CD4-positive, alpha-beta T cell treated with Interleukin-17A for 1 hour (primary cell): ENCODE data around the gene VWA1.
"Not testable (repeated sequence)": the region's sequence is repeated elsewhere in the genome, so short reads cannot be mapped to it uniquely, and the experiment has no call there.

Experiments used
- DNase-seq: peaks from one replicate; pipeline ENCODE4 v3.0.0-alpha.2; 2020

Gene VWA1, protein sequence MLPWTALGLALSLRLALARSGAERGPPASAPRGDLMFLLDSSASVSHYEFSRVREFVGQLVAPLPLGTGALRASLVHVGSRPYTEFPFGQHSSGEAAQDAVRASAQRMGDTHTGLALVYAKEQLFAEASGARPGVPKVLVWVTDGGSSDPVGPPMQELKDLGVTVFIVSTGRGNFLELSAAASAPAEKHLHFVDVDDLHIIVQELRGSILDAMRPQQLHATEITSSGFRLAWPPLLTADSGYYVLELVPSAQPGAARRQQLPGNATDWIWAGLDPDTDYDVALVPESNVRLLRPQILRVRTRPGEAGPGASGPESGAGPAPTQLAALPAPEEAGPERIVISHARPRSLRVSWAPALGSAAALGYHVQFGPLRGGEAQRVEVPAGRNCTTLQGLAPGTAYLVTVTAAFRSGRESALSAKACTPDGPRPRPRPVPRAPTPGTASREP

DNA sequence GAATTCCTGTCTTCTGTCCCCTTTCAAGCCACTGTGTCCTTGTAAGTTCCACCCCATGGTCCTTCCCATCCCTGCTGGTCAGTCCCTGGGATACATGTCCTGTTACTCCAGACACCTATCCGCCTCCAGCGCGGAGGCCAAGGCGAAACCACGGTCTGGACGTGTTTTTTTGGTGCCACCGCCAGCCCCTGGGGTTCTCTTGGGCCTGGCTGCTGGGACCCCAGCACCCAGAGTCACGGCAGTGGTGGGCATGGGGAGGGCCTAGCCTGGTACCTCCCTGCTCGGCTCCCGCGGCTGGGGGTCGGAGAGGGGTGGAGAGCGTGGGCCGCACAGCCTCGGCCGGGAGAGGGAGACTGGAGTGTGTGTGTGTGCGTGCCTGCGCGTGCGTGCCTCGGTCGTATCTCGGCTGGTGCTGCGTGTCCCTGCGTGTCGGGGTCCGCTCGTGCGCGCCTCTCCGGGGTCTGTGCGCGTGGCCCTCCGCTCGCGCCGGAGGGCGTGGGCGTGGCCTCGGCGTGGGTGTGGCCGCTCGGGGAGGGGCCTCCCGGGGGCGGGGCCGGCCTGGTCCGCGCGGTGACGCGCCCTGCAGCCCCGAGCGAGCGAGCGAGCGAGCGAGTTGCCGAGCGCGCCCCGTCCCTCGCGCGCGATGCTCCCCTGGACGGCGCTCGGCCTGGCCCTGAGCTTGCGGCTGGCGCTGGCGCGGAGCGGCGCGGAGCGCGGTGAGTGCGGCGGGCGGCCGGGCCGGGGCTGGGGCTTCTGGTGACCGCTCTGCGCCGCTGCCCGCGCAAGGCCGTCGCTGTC, at the start of gene VWA1:
TSS of gene VWA1 (plus strand) at position 585 of the 798 bp plus-strand sequence. CDS start at position 644, 59 bp downstream.
- peak; percentile 63 for DNase-seq

DNA sequence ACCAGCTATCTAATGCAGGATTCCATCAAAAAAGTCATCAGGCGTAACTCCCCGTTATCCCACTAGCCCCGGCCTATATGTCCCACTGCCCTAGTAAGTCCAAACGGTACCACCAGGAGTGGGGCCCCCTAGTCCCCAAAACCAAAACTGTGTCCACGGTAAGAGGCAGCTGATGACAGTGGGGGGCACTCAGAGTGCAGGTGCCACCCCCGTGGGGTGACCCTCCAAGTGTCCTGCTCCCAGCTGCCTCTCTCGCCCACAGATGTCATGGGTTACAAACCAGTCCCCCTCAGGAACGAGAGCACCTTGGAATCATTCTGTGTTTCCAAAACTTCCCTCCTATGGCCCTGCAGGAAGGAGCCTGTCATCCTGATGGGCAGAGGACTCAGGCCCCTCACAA, 49.6 kb upstream of the VWA1 start:
- DNase-seq = no peak

DNA sequence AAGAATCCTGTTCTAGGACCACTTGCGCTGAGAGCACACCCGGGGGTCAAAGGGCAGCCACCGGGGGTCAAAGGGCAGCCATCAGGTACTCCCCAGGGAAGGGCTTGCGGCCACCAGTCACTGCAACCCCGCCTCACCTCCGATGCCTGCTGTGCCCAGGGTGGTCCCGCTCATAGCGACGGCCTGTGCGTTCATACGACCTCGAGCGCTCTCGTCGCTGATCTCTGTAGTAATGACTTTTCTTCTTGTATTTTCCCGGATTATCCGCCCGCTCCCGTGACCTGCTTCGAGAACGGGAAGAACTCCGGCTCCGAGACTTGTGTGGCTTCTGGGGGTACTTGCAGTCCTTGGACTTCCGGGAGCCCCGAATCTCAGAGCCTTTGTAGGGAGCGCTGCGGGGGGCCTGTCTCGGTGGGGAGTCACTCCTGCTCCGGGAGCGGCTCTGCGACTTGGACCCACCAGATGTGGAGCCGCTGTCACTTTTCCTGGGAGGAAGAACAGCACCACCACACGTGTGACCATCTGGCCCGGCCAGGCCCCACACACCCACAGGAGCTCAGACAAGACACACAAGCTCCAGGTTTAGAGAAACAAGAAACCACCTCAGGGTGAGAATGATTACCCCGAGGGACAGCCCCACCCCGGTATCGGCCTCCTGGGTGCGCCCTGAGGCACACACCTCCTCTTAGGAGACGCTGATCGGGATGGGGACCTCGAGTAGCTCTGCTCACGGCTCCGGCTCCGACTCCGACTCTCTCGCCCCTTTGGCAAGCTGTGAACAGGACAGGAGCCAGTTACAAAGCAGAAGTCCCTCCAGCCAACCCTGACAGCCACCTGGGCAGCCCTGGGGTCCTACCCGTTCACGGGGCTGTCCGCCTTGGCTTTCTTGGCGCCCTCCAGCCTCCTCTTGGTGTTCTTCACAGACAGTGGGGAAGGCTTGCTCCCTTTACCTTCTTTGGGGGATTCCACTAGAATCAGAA, 48.1 kb upstream of the VWA1 start:
- no peak for DNase-seq

- DNase-seq = no peak
Observed at GRCh38 chr1:1388078-1388472, 47.4 kb upstream of the VWA1 start.

DNA sequence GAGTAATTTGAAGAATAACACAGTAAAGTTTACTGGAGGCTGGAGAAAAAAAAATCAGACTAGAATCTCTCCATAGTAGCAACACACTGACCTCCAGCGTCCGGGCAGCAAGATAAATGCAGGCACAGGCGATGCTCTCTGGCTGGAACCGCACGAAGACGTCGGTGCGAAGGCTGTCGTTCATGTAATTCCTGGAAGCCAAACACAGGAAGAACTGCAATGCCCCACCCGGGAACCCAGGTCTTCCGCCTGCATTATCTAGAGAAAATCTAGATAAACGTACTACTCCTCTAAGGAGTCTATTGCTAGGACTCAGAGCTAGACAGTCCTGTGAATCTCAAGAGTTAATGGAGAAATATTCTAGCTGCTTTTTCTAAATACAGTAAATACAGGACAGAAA, 44.8 kb upstream of the VWA1 start:
- no peak for DNase-seq

DNA sequence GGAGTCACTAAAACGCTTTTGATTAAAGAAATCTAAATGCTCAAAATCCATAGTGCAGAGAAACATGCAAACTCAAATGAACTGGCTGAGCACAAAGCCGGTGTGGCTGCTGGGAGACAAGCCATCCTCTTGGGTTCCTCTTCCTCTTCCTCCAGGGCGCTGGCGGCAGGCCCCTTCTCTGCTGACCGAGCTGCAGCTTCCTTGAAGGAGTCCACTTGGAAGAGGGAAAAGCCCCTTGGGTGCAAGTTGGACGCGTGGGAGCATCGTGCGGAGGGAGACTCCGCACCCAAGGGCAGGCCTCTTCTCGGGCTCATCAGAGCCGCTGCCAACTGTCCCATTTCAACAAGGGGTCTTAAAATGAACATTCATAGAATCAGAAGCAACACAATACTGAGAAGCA, 44.3 kb upstream of the VWA1 start:
- no peak for DNase-seq

GRCh38 chr1:1393014-1393413, 42.5 kb upstream of the VWA1 start:
- no peak for DNase-seq

GRCh38 chr1:1393428-1393827, 42.1 kb upstream of the VWA1 start:
- DNase-seq = no peak

DNA sequence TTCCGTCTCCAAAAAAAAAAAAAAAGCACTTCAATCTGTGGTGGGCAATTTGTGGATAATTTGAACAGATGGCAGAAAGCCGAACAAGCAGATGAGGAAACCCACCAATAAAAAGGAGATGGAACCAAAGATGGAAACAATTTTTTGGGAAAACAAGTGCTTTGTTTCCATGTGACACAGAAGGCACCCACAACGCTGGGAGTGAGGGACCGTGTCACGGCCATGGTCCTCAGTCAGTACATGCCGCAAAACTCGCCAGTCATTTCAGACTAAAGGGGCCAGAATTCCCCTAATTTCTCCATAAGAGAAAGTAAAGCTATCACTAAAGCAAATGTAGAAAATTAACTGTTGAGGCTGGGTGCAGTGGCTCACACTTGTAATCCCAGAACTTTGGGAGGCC, 41.4 kb upstream of the VWA1 start:
- DNase-seq = no peak

DNA sequence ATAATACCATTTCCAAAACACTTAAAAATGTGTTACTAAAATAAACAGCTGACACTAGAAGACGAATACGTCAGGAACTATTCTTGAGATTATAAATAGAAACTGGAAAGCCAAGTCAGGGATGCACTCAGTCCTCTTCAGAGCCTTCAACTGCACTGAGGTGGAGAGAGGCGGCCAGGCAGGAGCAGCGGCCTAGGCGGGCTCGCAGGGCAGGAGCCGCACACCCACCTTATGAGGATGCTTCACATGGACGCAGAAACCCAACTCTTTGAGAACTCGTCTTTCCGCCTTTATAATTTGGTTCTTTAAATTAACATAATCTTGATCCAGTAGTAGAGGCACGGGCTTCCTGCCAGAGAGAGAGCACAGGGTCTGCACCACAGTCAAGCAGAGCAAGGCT, 40.3 kb upstream of the VWA1 start:
- DNase-seq = no peak

DNA sequence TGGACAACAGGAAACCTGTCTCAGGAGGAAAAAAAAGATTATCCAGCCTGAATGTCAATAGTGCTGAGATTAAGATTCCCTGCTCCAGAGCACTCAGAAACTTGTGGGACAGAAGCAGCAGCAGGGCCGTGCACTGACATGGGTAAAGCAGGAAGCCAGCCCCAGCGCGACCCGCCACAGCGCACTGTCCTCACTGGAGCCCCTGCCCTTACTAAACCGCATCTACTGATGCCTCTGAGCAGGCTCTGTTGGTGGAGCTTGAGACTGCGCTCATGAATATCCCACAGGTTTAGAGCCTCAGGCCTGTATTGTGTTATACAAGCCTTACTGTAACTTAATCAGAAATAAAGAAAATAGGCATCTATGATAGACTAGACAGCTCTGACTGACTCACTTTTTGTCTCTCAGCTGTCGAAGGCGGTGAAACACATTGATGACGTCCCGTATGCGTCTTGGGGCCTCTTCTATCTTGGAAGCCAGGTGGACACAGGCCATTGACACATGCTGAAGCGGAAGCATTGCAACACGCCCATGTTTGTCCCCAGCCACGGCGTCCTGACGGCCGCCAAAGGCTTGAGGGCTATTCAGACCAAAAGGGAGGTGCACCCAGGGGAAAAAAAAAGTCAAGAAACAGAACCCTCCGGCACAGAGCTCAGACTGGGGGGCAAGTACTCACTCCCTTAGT, 37.5 kb upstream of the VWA1 start:
- no peak for DNase-seq

- DNase-seq = no peak
Observed at GRCh38 chr1:1398677-1399186, 36.8 kb upstream of the VWA1 start.

DNA sequence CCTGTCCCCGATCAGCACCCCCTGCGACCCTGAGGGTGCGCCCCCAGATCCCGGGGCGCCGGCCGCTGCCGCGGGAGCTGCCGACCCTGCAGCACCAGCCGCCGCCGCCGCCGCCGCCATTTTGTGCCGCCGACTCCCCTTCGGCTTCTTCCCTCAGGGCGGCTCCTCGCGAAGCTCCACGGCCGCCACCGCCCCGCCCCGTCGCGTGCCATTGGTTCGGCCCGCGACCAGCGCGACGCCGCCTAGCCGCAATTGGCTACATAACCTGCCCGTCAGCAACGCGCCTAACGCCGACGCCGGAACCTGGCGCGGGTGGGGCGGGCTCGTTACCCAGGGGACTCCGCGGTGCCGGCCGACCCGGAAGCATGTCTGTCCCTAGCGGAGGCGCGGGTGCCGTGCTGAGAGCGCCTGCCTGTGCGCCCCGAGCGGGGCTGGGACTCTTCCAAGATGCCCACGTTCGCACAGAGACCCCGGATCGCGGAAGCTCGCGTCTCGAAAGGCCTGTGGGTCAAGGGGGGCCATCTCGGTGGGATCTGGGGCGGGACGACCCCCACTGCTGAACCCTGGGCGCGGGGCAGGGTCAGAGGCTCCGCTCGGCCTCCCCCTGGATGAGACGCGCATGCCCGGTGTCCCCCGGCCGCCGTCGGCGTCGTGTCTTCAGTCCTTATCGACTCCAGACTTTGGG, 36.2 kb upstream of the VWA1 start, which contains the start of gene CCNL2:
TSS of gene CCNL2 (minus strand) at position 149 of the 685 bp plus-strand sequence. CDS start at position 120, 29 bp downstream.
- DNase-seq = peak; percentile 99

DNA sequence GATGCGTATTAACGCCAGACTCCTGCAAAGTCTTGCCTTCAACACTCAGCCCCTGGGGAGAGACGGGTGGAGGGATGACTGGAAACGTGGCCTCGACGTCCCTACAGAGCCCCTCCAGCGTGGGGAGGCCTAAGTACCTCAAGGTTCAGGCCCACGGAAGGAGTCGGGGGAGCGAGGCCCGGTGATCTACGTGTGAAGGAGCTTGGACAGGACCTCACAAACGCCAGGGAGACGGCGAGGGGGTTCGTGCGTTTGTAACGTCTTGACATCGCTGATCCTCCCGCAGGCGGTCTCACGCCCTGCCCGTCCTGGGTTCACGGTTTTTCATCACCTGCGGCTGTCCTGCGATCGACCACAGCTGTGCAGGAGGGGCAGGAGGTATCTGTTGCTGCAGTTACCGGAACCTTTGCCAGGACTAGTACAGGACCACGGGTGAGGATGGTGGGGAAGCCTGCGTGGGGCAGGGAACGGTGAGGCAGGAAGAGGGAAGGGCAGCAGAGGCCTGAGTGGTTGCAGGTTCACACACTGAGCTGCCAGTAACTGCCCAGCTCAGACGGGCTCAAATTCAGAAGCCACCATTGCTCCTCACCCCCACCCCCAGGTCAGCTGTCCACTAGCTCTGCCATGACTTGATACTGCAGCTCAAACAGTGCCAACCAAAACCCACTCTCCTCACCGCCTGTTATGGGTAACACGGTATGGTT, 35.5 kb upstream of the VWA1 start:
- DNase-seq = no peak

DNA sequence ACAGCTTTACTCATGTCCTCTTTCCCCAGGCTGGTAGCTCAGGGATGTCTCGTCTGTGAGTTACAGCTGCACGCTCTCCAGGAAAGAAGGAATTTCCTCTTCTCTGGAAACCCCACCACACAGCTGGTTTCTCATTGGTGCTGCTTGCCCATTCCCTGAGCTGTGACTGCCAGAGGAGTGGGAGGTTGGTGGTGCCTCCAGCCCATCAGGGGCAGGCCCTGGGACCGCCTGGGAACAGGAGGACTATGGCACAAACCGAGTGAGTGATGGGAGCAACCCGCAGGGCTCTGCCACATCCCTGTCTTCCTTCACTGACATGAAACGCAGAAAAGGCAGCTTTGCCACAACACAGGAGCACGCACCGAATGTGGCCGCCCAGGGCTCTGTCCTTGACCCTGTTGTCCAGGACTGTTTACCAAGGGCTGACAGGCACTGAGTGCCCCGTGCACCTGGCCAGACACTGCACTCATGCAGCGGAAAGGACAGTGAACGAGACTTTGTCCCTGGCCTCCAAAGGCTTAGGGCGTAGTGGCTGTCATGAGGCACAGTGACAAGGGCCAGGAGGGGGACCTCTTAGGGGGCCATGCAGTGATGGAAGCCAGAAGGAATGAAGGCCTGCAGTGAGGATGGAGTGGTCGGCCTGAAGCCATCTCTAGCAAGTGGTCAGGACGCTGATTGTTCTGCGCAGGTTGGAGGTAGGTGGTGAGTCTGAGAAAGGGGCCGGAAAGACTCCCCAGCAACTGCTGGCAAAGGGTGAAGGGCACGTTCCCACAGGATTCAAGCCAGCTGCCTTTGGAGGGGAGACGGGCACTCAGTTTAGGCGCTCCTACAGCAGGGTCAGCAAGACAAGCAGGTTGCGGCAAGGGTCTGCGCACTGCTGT, 34.7 kb upstream of the VWA1 start:
- no peak for DNase-seq

- DNase-seq = no peak
Observed at GRCh38 chr1:1401457-1402010, 34.0 kb upstream of the VWA1 start.

- DNase-seq = peak; percentile 44
Observed at GRCh38 chr1:1402072-1402900, 33.2 kb upstream of the VWA1 start.

- DNase-seq = not testable (repeated sequence)
Observed at GRCh38 chr1:1402901-1403392, 32.5 kb upstream of the VWA1 start.
